Globus pallidus (tissue), 1 donor: ENCODE data around the gene MGRN1.
"Not testable (repeated sequence)": the region's sequence is repeated elsewhere in the genome, so short reads cannot be mapped to it uniquely, and the experiment has no call there.

Experiments
- DNase-seq: peaks from one replicate; pipeline ENCODE4 v3.0.0-alpha.2; 2015; ENCODE audit warnings: low spot score

The MGRN1 gene

GRCh38 chr16:4624827-4625559, 367 bp downstream of the MGRN1 start:
- peak; percentile 47 for DNase-seq

- DNase-seq = peak; percentile 44
Observed at GRCh38 chr16:4625560-4626159, 1.0 kb downstream of the MGRN1 start.

GRCh38 chr16:4626396-4626795, 1.8 kb downstream of the MGRN1 start:
- DNase-seq = no peak

- no peak for DNase-seq
Observed at GRCh38 chr16:4628283-4628682, 3.7 kb downstream of the MGRN1 start.

- DNase-seq = no peak
Observed at GRCh38 chr16:4631444-4631843, 6.8 kb downstream of the MGRN1 start.

GRCh38 chr16:4633910-4634635, 9.4 kb downstream of the MGRN1 start:
- DNase-seq = no peak

GRCh38 chr16:4634768-4635167, 10.1 kb downstream of the MGRN1 start:
- DNase-seq = no peak

GRCh38 chr16:4636196-4636595, 11.6 kb downstream of the MGRN1 start:
- DNase-seq = no peak

GRCh38 chr16:4637501-4638166, 13.0 kb downstream of the MGRN1 start:
- DNase-seq = no peak

- DNase-seq = no peak
Observed at GRCh38 chr16:4639899-4640509, 15.4 kb downstream of the MGRN1 start.

- DNase-seq = no peak
Observed at GRCh38 chr16:4640572-4641305, 16.1 kb downstream of the MGRN1 start.

GRCh38 chr16:4641306-4641687, 16.7 kb downstream of the MGRN1 start:
- no peak for DNase-seq

GRCh38 chr16:4641895-4642294, 17.3 kb downstream of the MGRN1 start:
- no peak for DNase-seq

GRCh38 chr16:4646773-4647643, 22.4 kb downstream of the MGRN1 start:
- DNase-seq = no peak

- no peak for DNase-seq
Observed at GRCh38 chr16:4647644-4647980, 23.0 kb downstream of the MGRN1 start.

GRCh38 chr16:4648917-4649316, 24.3 kb downstream of the MGRN1 start:
- no peak for DNase-seq

- no peak for DNase-seq
Observed at GRCh38 chr16:4649744-4650442, 25.3 kb downstream of the MGRN1 start.

GRCh38 chr16:4650443-4651074, 25.9 kb downstream of the MGRN1 start:
- not testable (repeated sequence) for DNase-seq

GRCh38 chr16:4651827-4652226, 27.2 kb downstream of the MGRN1 start:
- DNase-seq = no peak

GRCh38 chr16:4652561-4652960, 27.9 kb downstream of the MGRN1 start:
- no peak for DNase-seq
